ENCODE results near the gene FKBP2. TPM values are rescaled to one million over a fixed set of nuclear protein-coding genes. Genes with fewer than 3 reads are reported as not detected.

Gene FKBP2
- total and polyA plus RNA-seq, 2 of the 13 experiments (the other 11 are each of a cell fraction or from before 2014, with no cell fraction given): 30.1 to 53.3 TPM

DNA sequence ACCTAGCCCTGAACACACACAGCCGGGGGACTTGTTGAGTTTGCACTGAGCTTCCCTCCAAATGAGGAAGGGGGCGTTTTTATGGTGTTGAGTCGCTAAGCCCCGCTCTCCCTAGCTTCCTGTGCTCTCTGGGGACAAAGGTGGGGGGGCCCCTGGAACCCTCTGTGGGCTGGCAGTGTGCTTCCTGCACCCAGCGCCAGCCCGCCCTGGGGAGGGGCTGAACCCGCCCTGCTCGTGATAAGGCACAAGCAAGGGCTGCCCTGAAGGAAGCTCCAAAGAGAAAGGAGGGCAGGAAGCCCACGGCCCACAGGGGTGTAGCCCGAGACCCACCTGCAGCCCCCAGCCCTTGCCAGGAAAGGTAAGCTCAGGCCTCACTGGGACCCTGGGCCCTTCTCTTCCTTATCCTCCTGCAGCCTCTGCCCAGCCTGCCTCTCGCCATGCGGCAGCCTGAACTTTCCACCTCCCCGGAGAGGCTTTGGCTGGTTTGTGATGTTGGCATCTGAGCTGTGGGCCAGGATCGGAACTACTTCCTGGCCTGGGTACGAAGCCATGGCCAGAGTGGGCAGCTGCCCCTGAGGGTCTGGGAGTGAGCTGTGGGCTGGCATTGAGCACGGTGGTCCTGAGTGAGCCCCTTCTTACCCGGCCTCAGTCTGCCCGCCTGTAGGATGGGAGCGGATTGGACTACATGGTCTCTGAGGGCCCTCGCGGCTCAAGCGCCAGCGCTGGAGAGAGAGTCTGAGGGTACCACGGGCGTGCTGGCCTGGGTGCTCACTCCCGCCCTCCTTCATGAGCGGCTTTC, 34.2 kb upstream of the FKBP2 start, which contains the start of gene FERMT3 (continued):
- TF ChIP-seq SMYD3 (CRISPR knock-in tag; IDR thresholded peaks at IDR 0.05) (no peak), ZMYM3 (CRISPR knock-in tag; IDR thresholded peaks at IDR 0.05) (no peak), ZBTB38 (CRISPR knock-in tag; IDR thresholded peaks at IDR 0.05) (peak; percentile 84; the same call in 1 of the 2 replicates), GABPA (IDR thresholded peaks at IDR 0.05; ENCODE audit: low read depth, low read length) (no peak), GABPA (CRISPR knock-in tag; IDR thresholded peaks at IDR 0.05; ENCODE audit: low read depth) (0 out of 2 replicates have a peak, but pooled peaks have one; percentile 36), ZNF253 (CRISPR knock-in tag; IDR thresholded peaks at IDR 0.05; ENCODE audit: borderline replicate concordance) (no peak), ZFX (CRISPR knock-in tag; IDR thresholded peaks at IDR 0.05; ENCODE audit: low read depth) (no peak), TAF15 (IDR thresholded peaks at IDR 0.05; ENCODE audit: low read depth, low read length, poor library complexity, severe bottlenecking) (no peak), ERF (CRISPR knock-in tag; IDR thresholded peaks at IDR 0.05) (no peak), ZNF552 (CRISPR knock-in tag; IDR thresholded peaks at IDR 0.05; ENCODE audit: borderline replicate concordance) (no peak), POLR2A (IDR thresholded peaks at IDR 0.05; ENCODE audit: insufficient read depth in 1 of 2, low read depth in 2 of 2, low read length in 2 of 2) (no peak), ZNF616 (CRISPR knock-in tag; IDR thresholded peaks at IDR 0.05; ENCODE audit: low read depth) (no peak), ZNF317 (CRISPR knock-in tag; IDR thresholded peaks at IDR 0.05) (no peak)
- TF ChIP-seq, protein P1, sequence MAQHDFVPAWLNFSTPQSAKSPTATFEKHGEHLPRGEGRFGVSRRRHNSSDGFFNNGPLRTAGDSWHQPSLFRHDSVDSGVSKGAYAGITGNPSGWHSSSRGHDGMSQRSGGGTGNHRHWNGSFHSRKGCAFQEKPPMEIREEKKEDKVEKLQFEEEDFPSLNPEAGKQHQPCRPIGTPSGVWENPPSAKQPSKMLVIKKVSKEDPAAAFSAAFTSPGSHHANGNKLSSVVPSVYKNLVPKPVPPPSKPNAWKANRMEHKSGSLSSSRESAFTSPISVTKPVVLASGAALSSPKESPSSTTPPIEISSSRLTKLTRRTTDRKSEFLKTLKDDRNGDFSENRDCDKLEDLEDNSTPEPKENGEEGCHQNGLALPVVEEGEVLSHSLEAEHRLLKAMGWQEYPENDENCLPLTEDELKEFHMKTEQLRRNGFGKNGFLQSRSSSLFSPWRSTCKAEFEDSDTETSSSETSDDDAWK (CRISPR knock-in tag; IDR thresholded peaks at IDR 0.05): no peak
- TF ChIP-seq, protein P2, sequence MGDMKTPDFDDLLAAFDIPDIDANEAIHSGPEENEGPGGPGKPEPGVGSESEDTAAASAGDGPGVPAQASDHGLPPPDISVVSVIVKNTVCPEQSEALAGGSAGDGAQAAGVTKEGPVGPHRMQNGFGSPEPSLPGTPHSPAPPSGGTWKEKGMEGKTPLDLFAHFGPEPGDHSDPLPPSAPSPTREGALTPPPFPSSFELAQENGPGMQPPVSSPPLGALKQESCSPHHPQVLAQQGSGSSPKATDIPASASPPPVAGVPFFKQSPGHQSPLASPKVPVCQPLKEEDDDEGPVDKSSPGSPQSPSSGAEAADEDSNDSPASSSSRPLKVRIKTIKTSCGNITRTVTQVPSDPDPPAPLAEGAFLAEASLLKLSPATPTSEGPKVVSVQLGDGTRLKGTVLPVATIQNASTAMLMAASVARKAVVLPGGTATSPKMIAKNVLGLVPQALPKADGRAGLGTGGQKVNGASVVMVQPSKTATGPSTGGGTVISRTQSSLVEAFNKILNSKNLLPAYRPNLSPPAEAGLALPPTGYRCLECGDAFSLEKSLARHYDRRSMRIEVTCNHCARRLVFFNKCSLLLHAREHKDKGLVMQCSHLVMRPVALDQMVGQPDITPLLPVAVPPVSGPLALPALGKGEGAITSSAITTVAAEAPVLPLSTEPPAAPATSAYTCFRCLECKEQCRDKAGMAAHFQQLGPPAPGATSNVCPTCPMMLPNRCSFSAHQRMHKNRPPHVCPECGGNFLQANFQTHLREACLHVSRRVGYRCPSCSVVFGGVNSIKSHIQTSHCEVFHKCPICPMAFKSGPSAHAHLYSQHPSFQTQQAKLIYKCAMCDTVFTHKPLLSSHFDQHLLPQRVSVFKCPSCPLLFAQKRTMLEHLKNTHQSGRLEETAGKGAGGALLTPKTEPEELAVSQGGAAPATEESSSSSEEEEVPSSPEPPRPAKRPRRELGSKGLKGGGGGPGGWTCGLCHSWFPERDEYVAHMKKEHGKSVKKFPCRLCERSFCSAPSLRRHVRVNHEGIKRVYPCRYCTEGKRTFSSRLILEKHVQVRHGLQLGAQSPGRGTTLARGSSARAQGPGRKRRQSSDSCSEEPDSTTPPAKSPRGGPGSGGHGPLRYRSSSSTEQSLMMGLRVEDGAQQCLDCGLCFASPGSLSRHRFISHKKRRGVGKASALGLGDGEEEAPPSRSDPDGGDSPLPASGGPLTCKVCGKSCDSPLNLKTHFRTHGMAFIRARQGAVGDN (CRISPR knock-in tag; IDR thresholded peaks at IDR 0.05): peak; percentile 45
- TF ChIP-seq, protein P3, sequence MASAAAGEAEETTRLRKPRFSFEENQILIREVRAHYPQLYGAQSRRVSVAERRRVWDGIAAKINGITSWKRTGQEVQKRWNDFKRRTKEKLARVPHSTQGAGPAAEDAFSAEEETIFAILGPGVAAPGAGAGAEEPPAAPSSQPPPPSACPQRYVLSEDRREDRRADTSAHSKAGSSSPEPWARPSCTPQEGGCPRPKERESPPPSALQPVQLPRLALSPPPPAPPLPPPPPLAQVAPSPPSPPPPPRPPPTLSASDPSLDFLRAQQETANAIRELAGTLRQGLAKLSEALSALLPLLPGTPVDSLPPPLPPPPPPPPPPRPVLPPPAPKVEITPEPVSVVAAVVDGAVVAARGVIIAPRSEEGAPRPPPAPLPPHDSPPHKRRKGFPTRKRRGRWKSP (CRISPR knock-in tag; IDR thresholded peaks at IDR 0.05): 0 out of 2 replicates have a peak, but pooled peaks have one; percentile 35

Measured in HepG2 (cell line).